Liver (tissue), 9 donors: ENCODE data around the gene TAL1. TPM values are rescaled to one million over a fixed set of nuclear protein-coding genes. Genes with fewer than 3 reads are reported as not detected.

ENCODE experiments used
- DNase-seq: peaks from one replicate; pipeline ENCODE4 v3.0.0-alpha.2; 2017; ENCODE audit warnings: low spot score
- H3K27ac ChIP-seq, 2 donors: one replicate each; pipeline ENCODE4 v1.7.0; 2013; ENCODE audit warnings: inconsistent platforms in 2 of 2, low read length in 2 of 2, control low read depth in 1 of 2, low read depth in 1 of 2, mild to moderate bottlenecking in 1 of 2
- H3K27me3 ChIP-seq, 4 donors: one replicate each; pipeline versions ENCODE4 v1.6.1 to v1.7.0; 2013; ENCODE audit warnings: low read length in 3 of 4, inconsistent platforms in 1 of 4, mild to moderate bottlenecking in 1 of 4, moderate library complexity in 1 of 4; ENCODE audit not compliant: control insufficient read depth in 4 of 4, insufficient read depth in 4 of 4
- H3K36me3 ChIP-seq, 4 donors: one replicate each; pipeline versions ENCODE4 v1.6.1 to v1.7.0; 2013; ENCODE audit warnings: low read length in 3 of 4, mild to moderate bottlenecking in 3 of 4, low read depth in 1 of 4, moderate library complexity in 1 of 4; ENCODE audit not compliant: control insufficient read depth in 4 of 4, insufficient read depth in 3 of 4
- H3K4me1 ChIP-seq, 4 donors: one replicate each; pipeline versions ENCODE4 v1.6.1 to v1.7.0; 2013; ENCODE audit warnings: low read length in 3 of 4, mild to moderate bottlenecking in 3 of 4, moderate library complexity in 1 of 4; ENCODE audit not compliant: control insufficient read depth in 4 of 4, insufficient read depth in 4 of 4
- H3K4me3 ChIP-seq, 3 donors: one replicate each; pipeline versions ENCODE4 v1.6.1 to v1.7.0; 2013; ENCODE audit warnings: low read length in 3 of 3, control low read depth in 1 of 3, low read depth in 1 of 3, mild to moderate bottlenecking in 1 of 3
- H3K9ac ChIP-seq, 2 donors: one replicate each; pipeline ENCODE4 v1.7.0; 2013; ENCODE audit warnings: low read length in 2 of 2, mild to moderate bottlenecking in 2 of 2, moderate library complexity in 2 of 2, control low read depth in 1 of 2, low read depth in 1 of 2
- H3K9me3 ChIP-seq, 4 donors: one replicate each; pipeline versions ENCODE4 v1.6.1 to v1.7.0; 2013; ENCODE audit warnings: low read length in 3 of 4; ENCODE audit not compliant: control insufficient read depth in 4 of 4
- ATF3 ChIP-seq: IDR thresholded peaks from 2 replicates; pipeline ENCODE4 v1.6.1; 2016; ENCODE audit warnings: antibody characterized with exemption
- CTCF ChIP-seq: fragments of 150-350 bp; IDR thresholded peaks from 2 replicates; pipeline ENCODE4 v1.5.1; 2017; ENCODE audit warnings: improper control_type of control experiment, low read depth, low read length; ENCODE audit not compliant: missing input control
- EGR1 ChIP-seq, 2 donors: IDR thresholded peaks; 2 replicates each; pipeline ENCODE4 v1.6.1; 2016 to 2018; ENCODE audit warnings: antibody characterized with exemption in 2 of 2, low read depth in 2 of 2
- FOXA1 ChIP-seq: IDR thresholded peaks from 2 replicates; pipeline ENCODE4 v1.6.1; 2016; ENCODE audit warnings: antibody characterized with exemption
- FOXA2 ChIP-seq: IDR thresholded peaks from 2 replicates; pipeline ENCODE4 v1.6.1; 2016; ENCODE audit warnings: antibody characterized with exemption
- GABPA ChIP-seq, 2 donors: IDR thresholded peaks in 1 of 2; conservative IDR thresholded peaks in 1 of 2; 2 replicates each; pipeline ENCODE4 v1.6.1; 2016; ENCODE audit warnings: antibody characterized with exemption in 2 of 2, mild to moderate bottlenecking in 1 of 2, moderate library complexity in 1 of 2
- HNF4A ChIP-seq, 2 donors: conservative IDR thresholded peaks; 2 replicates each; pipeline ENCODE4 v1.6.1; 2016; ENCODE audit warnings: antibody characterized with exemption in 2 of 2, mild to moderate bottlenecking in 2 of 2
- JUND ChIP-seq, 2 donors: IDR thresholded peaks; 2 replicates each; pipeline ENCODE4 v1.6.1; 2016; ENCODE audit warnings: antibody characterized with exemption in 2 of 2
- MAX ChIP-seq: IDR thresholded peaks from 2 replicates; pipeline ENCODE4 v1.6.1; 2016; ENCODE audit warnings: antibody characterized with exemption
- RAD21 ChIP-seq, 2 donors: IDR thresholded peaks; 2 replicates each; pipeline ENCODE4 v1.6.1; 2016; ENCODE audit warnings: antibody characterized with exemption in 2 of 2, mild to moderate bottlenecking in 2 of 2
- REST ChIP-seq: IDR thresholded peaks from 2 replicates; pipeline ENCODE4 v1.6.1; 2016; ENCODE audit warnings: antibody characterized with exemption, mild to moderate bottlenecking
- SP1 ChIP-seq: IDR thresholded peaks from 2 replicates; pipeline ENCODE4 v1.6.1; 2018; ENCODE audit warnings: antibody characterized with exemption, mild to moderate bottlenecking
- YY1 ChIP-seq: IDR thresholded peaks from 2 replicates; pipeline ENCODE4 v1.6.1; 2016; ENCODE audit warnings: antibody characterized with exemption, mild to moderate bottlenecking
- ZBTB33 ChIP-seq: IDR thresholded peaks from 2 replicates; pipeline ENCODE4 v1.6.1; 2016; ENCODE audit warnings: antibody characterized with exemption
- WGBS: extraction: QIAGEN DNeasy Blood & Tissue Kit; methylation state at CpG from one replicate; pipeline ENCODE4 v1.1.7; 2013; 5-methylcytosine and 5-hydroxymethylcytosine counted together
- polyA plus RNA-seq, 2 donors: library from polyadenylated mRNA; stranded (reverse) in 1 of 2; unstranded in 1 of 2; fragments of 200-250 nt in 1 of 2; fragments of >200 nt in 1 of 2; fragmentation: Nextera tagmentation in 1 of 2; extraction: Ambion mirVana in 1 of 2; gene quantifications; one replicate each; pipeline versions ENCODE4 v1.2.1 to v1.2.3, GENCODE V29; 2013 to 2015
- total RNA-seq, 2 donors: library from RNA; depleted of rRNA; stranded (reverse); fragments of >200 nt; gene quantifications; one replicate each; pipeline ENCODE4 v1.2.3, GENCODE V29; 2014
- donor health status: healthy.
- donor health status: healthy.
- donor health status: healthy.
- donor health status: healthy.
- donor health status: healthy.

TAL1 gene
- total and polyA plus RNA-seq, 4 donors = 0.79 to 184 (median 2.3) TPM

GRCh38 chr1:47175227-47175934, 56.6 kb downstream of the TAL1 start:
- Histone ChIP-seq H3K4me3 (no peak overlapping the region), H3K27ac (no peak overlapping the region), H3K9ac (no peak overlapping the region), H3K27me3 (no peaks in the 10 kb centered on the region), H3K4me1 (peaks cover 0 to 21% (median 10%) of the 10 kb centered on the region in 4 donors), H3K9me3 (peaks cover 0 to 3% (median 0%) of the 10 kb centered on the region in 4 donors), H3K36me3 (no peaks in the 10 kb centered on the region)
- TF ChIP-seq RAD21 (IDR thresholded peaks at IDR 0.05) = peak; percentile 88 to 97
- no peak for TF ChIP-seq HNF4A (conservative IDR thresholded peaks at IDR 0.05)
- TF ChIP-seq CTCF = peak; percentile 99
- WGBS = 13% methylated on average over 11 of the region's 11 CpGs
- peak; percentile 74 for DNase-seq

- no peak overlapping the region for H3K4me3 ChIP-seq
- TF ChIP-seq EGR1 (IDR thresholded peaks at IDR 0.05; ENCODE audit: low read depth in 2 of 2) (no peak), ATF3 (no peak), CTCF (no peak), SP1 (no peak), ZBTB33 (no peak)
- peaks cover 0 to 3% (median 0%) of the 10 kb centered on the region in 4 donors for H3K9me3 ChIP-seq
- peaks cover 0 to 17% (median 8%) of the 10 kb centered on the region in 4 donors for H3K4me1 ChIP-seq
- H3K27ac ChIP-seq = no peak overlapping the region
- H3K27me3 ChIP-seq = no peaks in the 10 kb centered on the region
- DNase-seq = no peak
- no peak overlapping the region for H3K9ac ChIP-seq
- no peaks in the 10 kb centered on the region for H3K36me3 ChIP-seq
Measured at GRCh38 chr1:47174656-47175020, 57.4 kb downstream of the TAL1 start.

GRCh38 chr1:47172782-47173181, 59.2 kb downstream of the TAL1 start:
- Histone ChIP-seq H3K4me1 (peaks cover 0 to 7% (median 3%) of the 10 kb centered on the region in 4 donors), H3K9ac (no peak overlapping the region), H3K9me3 (peaks cover 0 to 3% (median 0%) of the 10 kb centered on the region in 4 donors), H3K27ac (no peak overlapping the region), H3K36me3 (no peaks in the 10 kb centered on the region), H3K27me3 (no peaks in the 10 kb centered on the region), H3K4me3 (no peak overlapping the region)
- WGBS = 95% methylated on average over 5 of the region's 5 CpGs
- DNase-seq = no peak
- TF ChIP-seq EGR1 (IDR thresholded peaks at IDR 0.05; ENCODE audit: low read depth in 2 of 2) (no peak), SP1 (no peak), MAX (no peak), GABPA (IDR thresholded peaks at IDR 0.05 in 1 of 2, conservative IDR thresholded peaks at IDR 0.05 in 1 of 2) (no peak), REST (no peak), ATF3 (no peak), RAD21 (IDR thresholded peaks at IDR 0.05) (no peak), YY1 (no peak), FOXA2 (no peak), JUND (IDR thresholded peaks at IDR 0.05) (no peak), FOXA1 (no peak)
